Dermis microvascular lymphatic vessel endothelial cell (primary cell): ENCODE measurements around the gene CEBPB. TPM values are rescaled to one million over a fixed set of nuclear protein-coding genes. Genes with fewer than 3 reads are reported as not detected.
A peak's percentile ranks its signal among the peaks of the same experiment; 100 is the strongest.
"Not testable (repeated sequence)": the region's sequence is repeated elsewhere in the genome, so short reads cannot be mapped to it uniquely, and the experiment has no call there.

Source experiments
- DNase-seq, 2 donors: peaks; one replicate each; pipeline versions ENCODE4 v3.0.0 to v3.0.0-alpha.2; 2010; ENCODE audit warnings: low read depth in 2 of 2
- total RNA-seq: library from RNA; depleted of rRNA; stranded (reverse); fragments of >200 nt; gene quantifications from 2 replicates; pipeline ENCODE4 v1.2.1, GENCODE V29; 2014

The CEBPB gene
- total RNA-seq, 1 donor from 2014 or later, result 12.6 TPM

GRCh38 chr20:50192364-50193198 is 2.0 kb downstream of the CEBPB start:
- DNase-seq, result peak; percentile 72 to 93

GRCh38 chr20:50193199-50193835 is 2.7 kb downstream of the CEBPB start:
- no peak for DNase-seq

- no peak for DNase-seq
Measured at GRCh38 chr20:50193836-50194421, 3.3 kb downstream of the CEBPB start.

- no peak for DNase-seq
Measured at GRCh38 chr20:50194422-50194830, 3.8 kb downstream of the CEBPB start.

- DNase-seq, result no peak
Measured at GRCh38 chr20:50194831-50195523, 4.3 kb downstream of the CEBPB start.

GRCh38 chr20:50195524-50196120 is 5.0 kb downstream of the CEBPB start:
- DNase-seq, result no peak

GRCh38 chr20:50196248-50196647 is 5.6 kb downstream of the CEBPB start:
- DNase-seq, result no peak

GRCh38 chr20:50196896-50197295 is 6.3 kb downstream of the CEBPB start:
- DNase-seq, result no peak

- DNase-seq, result no peak
Measured at GRCh38 chr20:50197463-50198179, 7.0 kb downstream of the CEBPB start.

- DNase-seq, result no peak
Measured at GRCh38 chr20:50198180-50198666, 7.6 kb downstream of the CEBPB start.

GRCh38 chr20:50198716-50199115 is 8.1 kb downstream of the CEBPB start:
- DNase-seq, result no peak

- DNase-seq, result no peak
Measured at GRCh38 chr20:50199703-50200102, 9.1 kb downstream of the CEBPB start.

GRCh38 chr20:50200482-50201104 is 10.0 kb downstream of the CEBPB start:
- DNase-seq, result no peak

- DNase-seq, result not testable (repeated sequence)
Measured at GRCh38 chr20:50201710-50202109, 11.1 kb downstream of the CEBPB start.

GRCh38 chr20:50202677-50203076 is 12.0 kb downstream of the CEBPB start:
- DNase-seq, result no peak

- DNase-seq, result no peak
Measured at GRCh38 chr20:50203951-50204937, 13.6 kb downstream of the CEBPB start.

GRCh38 chr20:50207026-50207425 is 16.4 kb downstream of the CEBPB start:
- DNase-seq, result no peak

GRCh38 chr20:50208085-50208491 is 17.5 kb downstream of the CEBPB start:
- DNase-seq, result no peak

GRCh38 chr20:50208815-50209214 is 18.2 kb downstream of the CEBPB start:
- not testable (repeated sequence) for DNase-seq
